Ishikawa (cell line): Measurements from ENCODE around the gene SNAP25.
A peak's percentile ranks its signal among the peaks of the same experiment; 100 is the strongest.

Source experiments
- CEBPB ChIP-seq: IDR thresholded peaks from 2 replicates; pipeline ENCODE4 v1.6.1; 2012
- CREB1 ChIP-seq: IDR thresholded peaks from 2 replicates; pipeline ENCODE4 v1.6.1; 2012; ENCODE audit warnings: low read depth
- EGR1 ChIP-seq: IDR thresholded peaks from 2 replicates; pipeline ENCODE4 v1.6.1; 2012
- EP300 ChIP-seq: IDR thresholded peaks from 2 replicates; pipeline ENCODE4 v1.6.1; 2012; ENCODE audit warnings: borderline replicate concordance
- FOXM1 ChIP-seq: IDR thresholded peaks from 2 replicates; pipeline ENCODE4 v1.6.1; 2012; ENCODE audit warnings: low read depth, borderline replicate concordance
- NFIC ChIP-seq: IDR thresholded peaks from 2 replicates; pipeline ENCODE4 v1.6.1; 2012
- RAD21 ChIP-seq: IDR thresholded peaks from 2 replicates; pipeline ENCODE4 v1.6.1; 2012; ENCODE audit warnings: low read depth
- TAF1 ChIP-seq: IDR thresholded peaks from 2 replicates; pipeline ENCODE4 v1.6.1; 2012; ENCODE audit warnings: low read depth, mild to moderate bottlenecking
- TCF12 ChIP-seq: IDR thresholded peaks from 2 replicates; pipeline ENCODE4 v1.6.1; 2012; ENCODE audit warnings: low read depth
- TEAD4 ChIP-seq: IDR thresholded peaks from 2 replicates; pipeline ENCODE4 v1.6.1; 2012
- YY1 ChIP-seq: IDR thresholded peaks from 2 replicates; pipeline ENCODE4 v1.6.1; 2012; ENCODE audit warnings: low read depth
- ZBTB7A ChIP-seq: IDR thresholded peaks from 2 replicates; pipeline ENCODE4 v1.6.1; 2012; ENCODE audit warnings: low read depth
- TF ChIP-seq, protein P1 (sequence below): IDR thresholded peaks from 2 replicates; pipeline ENCODE4 v1.6.1; 2012
- TF ChIP-seq, protein P2 (sequence below): IDR thresholded peaks from 2 replicates; pipeline ENCODE4 v1.6.1; 2012; ENCODE audit warnings: low read depth, mild to moderate bottlenecking
- TF ChIP-seq, protein P3 (sequence below): IDR thresholded peaks from 2 replicates; pipeline ENCODE4 v1.6.1; 2012

Gene SNAP25

DNA sequence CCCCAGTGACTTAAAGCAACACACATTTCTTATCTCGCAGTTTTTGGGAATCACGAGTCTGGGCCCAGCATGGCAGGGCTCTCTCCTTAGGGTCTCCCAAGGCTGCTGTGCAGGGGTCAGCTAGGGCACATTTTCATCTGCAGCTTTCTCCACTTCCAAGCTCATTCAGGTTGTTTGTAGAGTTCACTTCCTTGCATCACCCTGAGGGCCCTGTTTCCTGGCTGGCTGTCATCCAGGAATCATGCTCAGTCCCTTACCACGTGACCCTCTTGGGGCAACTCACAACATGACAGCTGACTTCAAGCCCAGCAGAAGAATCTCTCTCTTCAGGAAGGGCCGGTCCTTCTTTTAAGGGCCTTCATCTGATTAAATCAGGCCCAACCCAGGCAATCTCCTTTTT is 21.3 kb downstream of the SNAP25 start:
- TF ChIP-seq TEAD4: no peak
- TF ChIP-seq, protein P1, sequence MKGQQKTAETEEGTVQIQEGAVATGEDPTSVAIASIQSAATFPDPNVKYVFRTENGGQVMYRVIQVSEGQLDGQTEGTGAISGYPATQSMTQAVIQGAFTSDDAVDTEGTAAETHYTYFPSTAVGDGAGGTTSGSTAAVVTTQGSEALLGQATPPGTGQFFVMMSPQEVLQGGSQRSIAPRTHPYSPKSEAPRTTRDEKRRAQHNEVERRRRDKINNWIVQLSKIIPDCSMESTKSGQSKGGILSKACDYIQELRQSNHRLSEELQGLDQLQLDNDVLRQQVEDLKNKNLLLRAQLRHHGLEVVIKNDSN: peak; percentile 59
- no peak for TF ChIP-seq ZBTB7A
- no peak for TF ChIP-seq RAD21
- no peak for TF ChIP-seq EP300
- TF ChIP-seq FOXM1: no peak

DNA sequence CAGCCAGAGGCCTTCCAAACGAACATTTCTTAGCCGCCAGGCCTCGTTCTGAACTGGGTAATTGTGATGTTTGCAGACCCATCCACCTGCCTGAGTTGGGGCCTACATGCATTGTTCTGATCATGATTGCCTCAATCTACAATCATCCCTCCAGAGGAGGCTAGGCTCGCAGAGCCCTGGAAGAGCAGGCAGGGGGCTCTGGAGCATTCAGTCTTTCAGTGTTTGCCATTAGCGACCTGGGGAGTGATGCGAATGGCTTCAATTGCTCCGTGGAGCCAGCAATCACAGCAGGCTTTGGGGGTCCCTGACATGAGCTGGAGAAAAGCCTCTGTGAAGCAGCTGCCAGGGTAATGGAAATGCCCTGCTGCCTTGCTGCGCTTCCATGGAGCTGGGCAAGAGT is 22.0 kb downstream of the SNAP25 start:
- TF ChIP-seq TEAD4: no peak
- TF ChIP-seq NFIC: no peak
- TF ChIP-seq, protein P2, sequence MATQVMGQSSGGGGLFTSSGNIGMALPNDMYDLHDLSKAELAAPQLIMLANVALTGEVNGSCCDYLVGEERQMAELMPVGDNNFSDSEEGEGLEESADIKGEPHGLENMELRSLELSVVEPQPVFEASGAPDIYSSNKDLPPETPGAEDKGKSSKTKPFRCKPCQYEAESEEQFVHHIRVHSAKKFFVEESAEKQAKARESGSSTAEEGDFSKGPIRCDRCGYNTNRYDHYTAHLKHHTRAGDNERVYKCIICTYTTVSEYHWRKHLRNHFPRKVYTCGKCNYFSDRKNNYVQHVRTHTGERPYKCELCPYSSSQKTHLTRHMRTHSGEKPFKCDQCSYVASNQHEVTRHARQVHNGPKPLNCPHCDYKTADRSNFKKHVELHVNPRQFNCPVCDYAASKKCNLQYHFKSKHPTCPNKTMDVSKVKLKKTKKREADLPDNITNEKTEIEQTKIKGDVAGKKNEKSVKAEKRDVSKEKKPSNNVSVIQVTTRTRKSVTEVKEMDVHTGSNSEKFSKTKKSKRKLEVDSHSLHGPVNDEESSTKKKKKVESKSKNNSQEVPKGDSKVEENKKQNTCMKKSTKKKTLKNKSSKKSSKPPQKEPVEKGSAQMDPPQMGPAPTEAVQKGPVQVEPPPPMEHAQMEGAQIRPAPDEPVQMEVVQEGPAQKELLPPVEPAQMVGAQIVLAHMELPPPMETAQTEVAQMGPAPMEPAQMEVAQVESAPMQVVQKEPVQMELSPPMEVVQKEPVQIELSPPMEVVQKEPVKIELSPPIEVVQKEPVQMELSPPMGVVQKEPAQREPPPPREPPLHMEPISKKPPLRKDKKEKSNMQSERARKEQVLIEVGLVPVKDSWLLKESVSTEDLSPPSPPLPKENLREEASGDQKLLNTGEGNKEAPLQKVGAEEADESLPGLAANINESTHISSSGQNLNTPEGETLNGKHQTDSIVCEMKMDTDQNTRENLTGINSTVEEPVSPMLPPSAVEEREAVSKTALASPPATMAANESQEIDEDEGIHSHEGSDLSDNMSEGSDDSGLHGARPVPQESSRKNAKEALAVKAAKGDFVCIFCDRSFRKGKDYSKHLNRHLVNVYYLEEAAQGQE: no peak
- TF ChIP-seq, protein P3, sequence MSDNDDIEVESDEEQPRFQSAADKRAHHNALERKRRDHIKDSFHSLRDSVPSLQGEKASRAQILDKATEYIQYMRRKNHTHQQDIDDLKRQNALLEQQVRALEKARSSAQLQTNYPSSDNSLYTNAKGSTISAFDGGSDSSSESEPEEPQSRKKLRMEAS: no peak
- TF ChIP-seq RAD21: no peak
- TF ChIP-seq, protein P1: no peak
- no peak for TF ChIP-seq EP300
- TF ChIP-seq FOXM1: no peak
- TF ChIP-seq CEBPB: no peak
- TF ChIP-seq TAF1: no peak
- no peak for TF ChIP-seq CREB1
- no peak for TF ChIP-seq EGR1
- TF ChIP-seq YY1: no peak
- no peak for TF ChIP-seq ZBTB7A
- TF ChIP-seq TCF12: no peak

DNA sequence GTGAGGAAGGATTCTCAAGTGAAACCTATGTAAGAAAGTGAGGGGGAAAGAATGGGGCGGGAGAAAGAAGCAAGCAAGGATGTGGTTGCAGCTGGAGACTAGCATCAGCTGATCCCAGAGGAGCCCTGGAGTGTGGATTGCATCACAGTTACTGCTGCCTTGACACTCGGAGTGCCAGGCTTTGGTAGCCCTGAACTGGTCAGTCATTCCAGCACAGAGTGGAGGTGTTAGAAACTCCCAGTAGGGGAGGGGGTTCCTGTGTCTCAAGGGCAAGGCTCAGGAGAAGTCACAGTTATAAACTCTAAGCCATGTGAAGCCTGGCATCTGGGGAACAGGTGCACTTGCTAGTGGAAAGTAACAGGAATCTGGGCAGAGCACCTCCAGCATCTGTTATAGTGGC is 23.5 kb downstream of the SNAP25 start:
- TF ChIP-seq TAF1: no peak
- TF ChIP-seq EP300: no peak
- TF ChIP-seq FOXM1: no peak
- TF ChIP-seq, protein P1: no peak
- TF ChIP-seq TCF12: no peak
- no peak for TF ChIP-seq RAD21
- no peak for TF ChIP-seq EGR1
- TF ChIP-seq, protein P3: no peak
- no peak for TF ChIP-seq NFIC
- no peak for TF ChIP-seq CEBPB
- TF ChIP-seq TEAD4: no peak
- TF ChIP-seq YY1: no peak
- TF ChIP-seq ZBTB7A: no peak
- TF ChIP-seq, protein P2: no peak

DNA sequence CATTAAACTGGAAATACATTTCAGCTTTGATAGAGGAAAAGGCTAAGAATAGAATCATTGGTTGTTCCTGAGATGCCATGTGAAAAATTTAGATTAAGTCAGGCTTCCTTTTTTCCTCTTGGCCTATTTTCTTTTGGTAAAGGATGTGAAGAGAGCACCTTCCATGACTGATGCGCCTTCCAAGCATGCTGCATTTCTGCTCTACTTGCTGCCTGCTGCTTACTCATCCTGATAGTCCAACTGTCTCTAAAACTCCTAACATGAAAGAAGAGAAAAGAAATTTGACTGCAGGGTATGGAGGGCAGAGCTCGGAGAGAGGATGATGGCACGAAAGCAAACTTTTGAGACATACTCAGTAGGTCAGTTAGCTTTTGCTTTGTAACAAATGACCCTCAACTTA is 28.8 kb downstream of the SNAP25 start:
- no peak for TF ChIP-seq TEAD4

DNA sequence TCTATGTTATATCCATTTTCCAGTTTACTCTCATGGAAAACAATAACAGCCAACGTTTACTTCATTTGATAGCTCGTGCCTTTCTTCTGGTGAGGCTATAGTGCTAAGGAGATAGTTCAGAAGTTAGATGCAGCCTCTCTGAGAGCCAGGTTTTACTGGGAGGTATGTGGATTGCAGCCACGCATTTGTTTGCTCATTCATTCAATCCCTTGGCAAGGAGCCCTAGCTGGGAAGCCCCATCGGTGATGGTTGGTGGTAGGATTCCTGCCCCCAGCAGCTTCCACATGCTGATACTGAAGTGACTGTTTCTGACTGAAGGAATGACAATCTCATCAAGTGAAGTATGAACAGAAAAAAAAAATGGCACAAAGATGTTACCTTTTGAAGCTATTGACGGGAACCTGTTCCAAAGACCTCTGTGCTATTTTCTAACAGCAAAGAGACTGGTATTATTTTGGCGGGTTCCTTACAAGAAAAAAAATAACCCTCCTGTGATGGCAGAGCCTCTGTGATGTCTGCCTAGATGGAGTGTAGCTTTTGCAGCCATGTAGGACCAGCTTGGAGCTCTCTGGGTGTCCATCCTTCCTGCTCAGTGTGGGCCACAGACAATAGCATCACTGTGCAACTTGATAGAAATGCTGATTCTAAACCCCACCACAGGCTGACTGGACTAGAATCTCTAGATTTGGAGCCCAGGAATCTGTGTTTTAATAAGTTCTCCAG is 30.6 kb downstream of the SNAP25 start:
- no peak for TF ChIP-seq EP300

DNA sequence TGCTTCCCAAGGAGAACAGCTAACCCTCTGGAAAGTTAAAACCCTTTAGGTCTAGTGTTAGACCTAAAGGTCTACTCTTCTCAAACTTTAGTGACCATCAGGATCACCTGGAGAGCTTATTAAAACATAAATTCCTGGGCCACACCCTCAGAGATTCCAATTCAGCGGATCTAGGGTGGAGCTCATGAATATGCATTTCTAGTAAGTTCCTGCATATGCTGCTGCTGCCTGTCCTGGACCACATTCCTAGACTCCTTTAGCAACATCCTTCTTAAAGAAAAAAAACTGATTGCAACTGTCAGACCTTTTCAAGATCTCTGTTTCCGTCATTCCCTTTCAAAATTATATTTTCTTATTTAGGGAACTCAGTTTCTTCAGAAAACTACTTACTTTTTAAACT is 31.2 kb downstream of the SNAP25 start:
- TF ChIP-seq YY1 (no peak), CREB1 (no peak), RAD21 (no peak), FOXM1 (no peak), TCF12 (no peak), CEBPB (no peak), TEAD4 (no peak)
- TF ChIP-seq, protein P2: no peak
- TF ChIP-seq, protein P3: no peak
